Stimulated activated CD4-positive, alpha-beta T cell treated with anti-CD3 and anti-CD28 coated beads, Interleukin-15, amount 100 ng/mL, for 24 hours (primary cell): ENCODE measurements around the gene USP30.
"Not testable (repeated sequence)": the region's sequence is repeated elsewhere in the genome, so short reads cannot be mapped to it uniquely, and the experiment has no call there.

Experiments
- DNase-seq: peaks from one replicate; pipeline ENCODE4 v3.0.0-alpha.2; 2020

USP30 gene

DNA sequence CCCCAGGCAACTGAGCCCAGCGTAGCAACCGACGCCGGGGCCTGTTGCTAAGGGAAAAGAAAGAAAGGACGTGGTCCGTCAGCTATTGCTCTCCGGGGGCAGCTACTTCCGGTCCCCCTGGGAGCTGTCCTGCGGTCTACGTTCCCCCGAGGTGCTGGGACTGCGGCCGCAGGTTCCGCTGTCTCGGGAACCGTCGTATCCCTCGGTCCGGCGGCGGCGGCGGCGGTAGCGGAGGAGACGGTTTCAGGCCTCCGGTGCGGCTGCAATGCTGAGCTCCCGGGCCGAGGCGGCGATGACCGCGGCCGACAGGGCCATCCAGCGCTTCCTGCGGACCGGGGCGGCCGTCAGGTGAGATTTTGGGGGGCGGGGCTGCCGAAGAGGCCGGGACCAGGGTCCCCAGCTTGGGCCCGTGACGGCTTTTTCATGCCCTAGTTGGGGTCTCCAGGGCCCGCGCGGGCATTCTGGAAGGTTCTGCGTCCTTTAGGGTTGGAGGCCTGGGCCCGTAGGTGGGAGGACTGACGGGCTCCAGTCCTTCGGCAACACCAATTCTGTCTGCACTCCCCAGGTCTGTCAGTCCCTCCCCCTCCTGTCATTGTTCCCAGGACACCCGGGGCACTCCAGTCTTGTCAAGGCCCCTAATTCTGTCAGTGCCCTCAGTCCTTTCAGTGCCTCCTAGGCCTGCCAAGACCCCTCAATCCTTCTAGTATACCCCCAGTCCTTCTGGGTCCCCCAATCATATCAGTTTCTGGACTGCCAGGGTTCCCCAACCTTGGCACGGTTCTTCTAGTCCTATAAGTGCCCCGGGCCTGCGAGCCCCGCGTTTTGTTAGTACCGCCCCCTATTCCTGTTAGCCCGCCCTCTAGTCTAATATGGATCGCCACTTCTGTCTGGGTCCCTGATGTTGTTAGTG, at the start of gene USP30:
Gene USP30, plus strand, starts transcription at position 163 of the 910 bp plus-strand sequence. Its CDS starts 103 bp downstream, at position 266.
- DNase-seq: peak; percentile 88

GRCh38 chr12:109004017-109004416, 48.4 kb upstream of the USP30 start:
- no peak for DNase-seq

GRCh38 chr12:109009766-109010165, 42.6 kb upstream of the USP30 start:
- DNase-seq: no peak

DNA sequence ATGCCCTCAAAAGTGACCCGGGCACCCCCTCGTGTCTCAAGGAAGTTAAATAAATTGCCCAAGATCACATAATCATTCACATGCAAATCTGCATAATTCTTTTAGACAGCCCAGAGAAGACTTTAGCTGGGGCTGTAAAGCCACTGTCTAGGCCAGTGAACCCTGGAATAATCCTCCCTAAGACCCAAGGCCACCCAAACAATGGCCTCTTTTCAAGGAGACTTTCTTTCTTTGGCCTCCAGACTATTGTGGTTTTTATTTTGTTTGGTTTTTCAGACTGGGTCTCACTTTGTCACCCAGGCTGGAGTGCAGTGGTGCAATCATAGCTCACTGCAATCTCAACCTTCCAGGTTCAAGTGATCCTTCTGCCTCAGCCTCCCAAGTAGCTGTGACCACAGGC, 42.1 kb upstream of the USP30 start:
- no peak for DNase-seq

- DNase-seq: no peak
Observed at GRCh38 chr12:109014984-109015765, 37.2 kb upstream of the USP30 start.

- no peak for DNase-seq
Observed at GRCh38 chr12:109016016-109016415, 36.4 kb upstream of the USP30 start.

- DNase-seq: no peak
Observed at GRCh38 chr12:109016978-109017377, 35.4 kb upstream of the USP30 start.

- DNase-seq: no peak
Observed at GRCh38 chr12:109018296-109018695, 34.1 kb upstream of the USP30 start.

GRCh38 chr12:109020146-109020795, 32.1 kb upstream of the USP30 start:
- DNase-seq: no peak

GRCh38 chr12:109020796-109021380, 31.5 kb upstream of the USP30 start, which contains the start of gene SVOP:
Gene SVOP (minus strand): TSS chr12:109021068. CDS start chr12:109020868, 200 bp downstream.
- DNase-seq: peak; percentile 55

DNA sequence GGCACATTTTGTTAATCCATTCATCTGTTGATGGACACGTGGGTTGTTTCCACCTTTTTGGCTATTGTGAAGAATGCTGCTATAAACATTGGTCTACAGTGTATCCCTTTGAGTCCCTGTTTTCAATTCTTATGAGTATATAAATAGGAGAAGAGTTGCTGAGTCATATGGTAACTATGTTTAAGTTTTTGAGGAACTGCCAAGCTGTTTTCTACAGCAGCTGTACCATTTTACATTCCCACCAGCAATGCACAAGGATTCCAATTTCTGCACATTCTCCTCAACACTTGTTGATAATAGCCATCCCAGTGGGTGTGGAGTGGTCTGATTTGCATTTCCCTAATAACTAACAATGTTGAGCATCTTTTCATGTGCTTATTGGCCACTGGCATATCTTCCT, 24.6 kb upstream of the USP30 start:
- DNase-seq: no peak

- DNase-seq: not testable (repeated sequence)
Observed at GRCh38 chr12:109028624-109029023, 23.8 kb upstream of the USP30 start.

DNA sequence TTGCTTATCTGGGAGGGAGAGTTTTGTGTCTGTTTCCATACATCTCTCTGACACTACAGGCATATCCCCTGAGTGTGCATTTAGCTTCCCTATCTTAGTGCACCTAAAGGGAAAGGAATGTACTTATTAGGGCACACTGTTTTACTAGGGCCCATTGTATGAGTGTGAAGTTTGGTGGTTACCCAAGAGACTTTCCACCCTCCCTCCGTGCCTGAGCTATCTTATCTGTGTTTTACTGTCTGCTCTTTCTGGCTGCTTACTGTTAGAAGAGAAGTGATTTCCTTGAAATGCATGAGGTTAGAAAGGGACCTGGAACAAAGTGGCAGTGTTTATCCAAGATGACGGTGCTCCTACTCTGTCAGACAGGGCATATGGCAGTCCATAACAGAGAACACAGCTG, 23.0 kb upstream of the USP30 start:
- no peak for DNase-seq

DNA sequence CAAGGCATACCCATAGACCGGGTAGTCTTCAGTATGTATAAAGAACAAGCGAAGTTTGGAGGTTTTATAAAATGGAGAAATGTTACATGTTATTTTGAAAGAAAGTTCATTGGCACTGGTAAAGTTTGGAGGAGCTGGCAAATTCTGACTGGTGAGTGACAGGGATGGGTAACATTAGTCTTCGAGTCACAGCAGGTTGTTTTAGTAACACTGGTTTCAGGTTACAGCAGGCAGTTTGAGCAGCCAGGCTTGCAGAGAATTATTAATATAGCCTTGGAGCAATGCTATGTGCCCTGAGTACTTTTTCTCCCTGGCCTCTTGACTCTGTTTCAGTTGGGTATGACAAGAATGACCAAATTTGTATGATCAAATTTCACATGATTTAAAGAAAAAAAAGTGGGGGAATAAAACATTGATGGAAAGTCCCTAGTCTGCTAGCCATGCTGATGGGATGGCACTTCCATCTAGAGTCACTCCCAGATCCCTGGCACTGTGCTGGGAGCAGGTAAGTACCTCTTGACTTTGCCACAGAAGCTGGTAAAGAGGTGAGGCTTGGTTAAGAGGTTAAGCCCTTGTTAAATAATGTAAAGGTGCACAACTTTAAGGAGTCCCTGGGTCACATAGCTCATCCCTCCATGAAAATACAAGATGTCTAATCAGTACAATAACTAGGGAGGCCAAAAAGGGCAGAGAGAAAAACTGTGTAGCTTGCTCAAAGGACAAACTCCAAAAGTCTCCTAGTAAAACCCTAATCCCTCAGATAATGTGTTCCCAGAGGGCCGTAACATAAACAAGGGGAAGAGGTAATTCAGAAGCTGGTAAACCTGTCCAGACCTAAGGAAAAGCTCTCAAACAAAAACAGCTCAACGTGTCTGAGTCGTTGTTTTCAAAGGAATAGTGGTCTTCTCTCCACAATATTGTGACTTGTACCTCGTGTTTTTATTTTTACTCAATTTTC, 18.9 kb upstream of the USP30 start:
- DNase-seq: no peak

DNA sequence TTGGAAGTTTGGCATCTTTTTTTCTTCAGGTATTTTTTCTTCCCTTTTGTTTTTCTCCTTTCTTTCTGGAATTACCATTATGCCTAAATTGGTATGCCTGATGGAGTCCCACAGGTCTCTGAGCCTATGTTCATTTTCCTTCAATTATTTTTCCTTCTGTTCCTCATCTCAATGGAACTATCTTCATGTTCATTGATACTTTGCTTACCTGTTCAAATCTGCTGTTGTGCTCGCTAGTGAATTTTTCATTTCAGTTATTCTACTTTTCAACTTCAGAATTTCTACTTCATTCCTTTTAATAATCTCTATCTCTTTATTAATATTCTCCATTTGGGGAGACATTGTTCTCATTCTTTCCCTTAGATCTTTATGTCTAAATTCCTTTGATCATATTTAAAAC, 15.4 kb upstream of the USP30 start:
- no peak for DNase-seq

GRCh38 chr12:109044241-109044640, 8.1 kb upstream of the USP30 start:
- DNase-seq: no peak

GRCh38 chr12:109047081-109047805, 5.1 kb upstream of the USP30 start:
- no peak for DNase-seq

- not testable (repeated sequence) for DNase-seq
Observed at GRCh38 chr12:109048706-109049105, 3.7 kb upstream of the USP30 start.

DNA sequence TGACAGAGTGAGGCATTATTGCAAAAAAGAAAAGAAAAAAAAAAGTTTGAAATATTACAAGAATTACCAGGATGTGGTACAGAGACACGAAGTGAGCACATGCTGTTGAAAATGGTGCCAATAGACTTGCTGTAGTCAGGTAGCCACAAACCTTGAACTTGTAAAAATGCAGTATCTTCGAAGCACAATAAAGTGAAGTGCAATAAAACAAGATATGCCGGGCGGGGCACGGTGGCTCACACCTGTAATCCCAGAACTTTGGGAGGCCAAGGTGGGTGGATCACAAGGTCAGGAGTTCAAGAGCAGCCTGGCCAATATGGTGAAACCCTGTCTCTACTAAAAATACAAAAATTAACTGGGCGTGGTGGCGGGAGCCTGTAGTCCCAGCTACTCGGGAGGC, 2.6 kb upstream of the USP30 start:
- not testable (repeated sequence) for DNase-seq

DNA sequence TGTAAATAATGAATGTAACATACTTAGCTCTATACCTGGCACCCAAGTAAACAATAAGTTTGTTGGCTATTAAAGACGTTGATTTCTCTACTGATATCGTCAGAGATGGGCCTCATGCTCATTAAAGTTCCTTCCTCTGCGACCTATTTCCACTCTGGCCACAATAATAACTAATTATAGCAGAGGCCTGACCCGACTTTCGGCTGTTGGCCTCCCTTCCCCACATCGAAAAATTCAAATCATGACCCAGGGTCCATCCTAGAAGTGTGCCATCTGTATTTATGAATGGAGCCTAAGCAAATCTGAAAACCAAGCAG, 321 bp upstream of the USP30 start:
- DNase-seq: no peak
